ENCODE results near the gene SNX21.
A peak's percentile ranks its signal among the peaks of the same experiment; 100 is the strongest.
"Not testable (repeated sequence)": the region's sequence is repeated elsewhere in the genome, so short reads cannot be mapped to it uniquely, and the experiment has no call there.

Gene SNX21

GRCh38 chr20:45857114-45857881 is 23.7 kb downstream of the SNX21 start, which contains the start of the genes ACOT8 and ZSWIM3:
ACOT8 (minus strand) TSS chr20:45857392; CDS start chr20:45857315, 77 bp downstream.
ZSWIM3 (plus strand) TSS chr20:45857614; CDS start chr20:45857826, 212 bp downstream.
- H3K4me1 Mint-ChIP-seq, result peaks cover 60% of the 10 kb centered on the region
- H3K9me3 Mint-ChIP-seq, result no peaks in the 10 kb centered on the region
- DNase-seq (peak; percentile 94 to 97), ATAC-seq (peak; percentile 97)
- peak within 1 kb of the TSS; percentile 94 to 98 for H3K4me3 Mint-ChIP-seq
- H3K27me3 Mint-ChIP-seq, result no peaks in the 10 kb centered on the region
- peak within 1 kb of the TSS; percentile 99 for H3K27ac Mint-ChIP-seq

- peak overlapping the region; percentile 99 for H3K27ac Mint-ChIP-seq
- peak overlapping the region; percentile 94 to 98 for H3K4me3 Mint-ChIP-seq
- H3K27me3 Mint-ChIP-seq, result no peaks in the 10 kb centered on the region
- peaks cover 60% of the 10 kb centered on the region for H3K4me1 Mint-ChIP-seq
- DNase-seq (no peak), ATAC-seq (peak; percentile 64)
- no peaks in the 10 kb centered on the region for H3K9me3 Mint-ChIP-seq
These were observed 24.2 kb downstream of the SNX21 start for GRCh38 chr20:45857882-45858216.

- Mint-ChIP-seq H3K4me1 (peaks cover 44% of the 10 kb centered on the region), H3K9me3 (no peaks in the 10 kb centered on the region), H3K27ac (no peak overlapping the region), H3K4me3 (no peak overlapping the region), H3K27me3 (no peaks in the 10 kb centered on the region)
- ATAC-seq (no peak), DNase-seq (no peak)
These were observed 26.3 kb downstream of the SNX21 start for GRCh38 chr20:45859916-45860315.

- Mint-ChIP-seq H3K4me3 (no peak overlapping the region), H3K9me3 (no peaks in the 10 kb centered on the region)
These were observed 27.1 kb downstream of the SNX21 start for GRCh38 chr20:45860560-45861220.

GRCh38 chr20:45861221-45862075 is 27.8 kb downstream of the SNX21 start:
- no peaks in the 10 kb centered on the region for H3K27me3 Mint-ChIP-seq
- peak overlapping the region in 1 of 2 donors; percentile 1 for H3K27ac Mint-ChIP-seq
- no peak overlapping the region for H3K4me3 Mint-ChIP-seq
- peaks cover 31% of the 10 kb centered on the region for H3K4me1 Mint-ChIP-seq
- no peak for DNase-seq
- no peak for ATAC-seq
- no peaks in the 10 kb centered on the region for H3K9me3 Mint-ChIP-seq

More at GRCh38 chr20:45860560-45861220, 27.1 kb downstream of the SNX21 start:
- ATAC-seq (no peak), DNase-seq (no peak)
- Mint-ChIP-seq H3K27ac (no peak overlapping the region), H3K27me3 (no peaks in the 10 kb centered on the region), H3K4me1 (peaks cover 38% of the 10 kb centered on the region)

GRCh38 chr20:45863543-45864470 is 30.2 kb downstream of the SNX21 start:
- ATAC-seq, result no peak
- Mint-ChIP-seq H3K27ac (no peak overlapping the region), H3K27me3 (no peaks in the 10 kb centered on the region), H3K4me1 (peaks cover 14% of the 10 kb centered on the region), H3K9me3 (no peaks in the 10 kb centered on the region), H3K4me3 (no peak overlapping the region)
- no peak for DNase-seq

GRCh38 chr20:45866454-45866853 is 32.9 kb downstream of the SNX21 start:
- no peak for DNase-seq
- no peaks in the 10 kb centered on the region for H3K9me3 Mint-ChIP-seq
- ATAC-seq, result no peak
- H3K4me3 Mint-ChIP-seq, result no peak overlapping the region
- H3K4me1 Mint-ChIP-seq, result no peaks in the 10 kb centered on the region
- H3K27me3 Mint-ChIP-seq, result no peaks in the 10 kb centered on the region
- H3K27ac Mint-ChIP-seq, result no peak overlapping the region

GRCh38 chr20:45867136-45867818 is 33.7 kb downstream of the SNX21 start:
- DNase-seq, result no peak
- no peaks in the 10 kb centered on the region for H3K27me3 Mint-ChIP-seq
- no peaks in the 10 kb centered on the region for H3K9me3 Mint-ChIP-seq
- no peak overlapping the region for H3K4me3 Mint-ChIP-seq
- no peak for ATAC-seq
- no peak overlapping the region for H3K27ac Mint-ChIP-seq
- H3K4me1 Mint-ChIP-seq, result no peaks in the 10 kb centered on the region

GRCh38 chr20:45867819-45868176 is 34.2 kb downstream of the SNX21 start:
- no peaks in the 10 kb centered on the region for H3K4me1 Mint-ChIP-seq
- H3K27ac Mint-ChIP-seq, result no peak overlapping the region
- H3K9me3 Mint-ChIP-seq, result no peaks in the 10 kb centered on the region
- DNase-seq (no peak), ATAC-seq (no peak)
- no peak overlapping the region for H3K4me3 Mint-ChIP-seq
- no peaks in the 10 kb centered on the region for H3K27me3 Mint-ChIP-seq

- no peak for ATAC-seq
- Mint-ChIP-seq H3K4me1 (no peaks in the 10 kb centered on the region), H3K9me3 (no peaks in the 10 kb centered on the region), H3K27me3 (no peaks in the 10 kb centered on the region), H3K4me3 (no peak overlapping the region), H3K27ac (no peak overlapping the region)
- DNase-seq, result no peak
These were observed 39.0 kb downstream of the SNX21 start for GRCh38 chr20:45872626-45873025.

GRCh38 chr20:45873409-45874103 is 40.0 kb downstream of the SNX21 start:
- DNase-seq, result no peak
- Mint-ChIP-seq H3K9me3 (no peaks in the 10 kb centered on the region), H3K4me3 (no peak overlapping the region), H3K27ac (no peak overlapping the region), H3K27me3 (no peaks in the 10 kb centered on the region), H3K4me1 (no peaks in the 10 kb centered on the region)
- no peak for ATAC-seq

- DNase-seq, H3K9me3 Mint-ChIP-seq, H3K27ac Mint-ChIP-seq, H3K4me3 Mint-ChIP-seq, ATAC-seq, H3K27me3 Mint-ChIP-seq, H3K4me1 Mint-ChIP-seq: not testable (repeated sequence)
These were observed 40.5 kb downstream of the SNX21 start for GRCh38 chr20:45874104-45874481.

GRCh38 chr20:45874576-45874975 is 41.0 kb downstream of the SNX21 start:
- Mint-ChIP-seq H3K27me3 (no peaks in the 10 kb centered on the region), H3K27ac (peak overlapping the region in 1 of 2 donors; percentile 20), H3K4me1 (no peaks in the 10 kb centered on the region), H3K4me3 (no peak overlapping the region), H3K9me3 (no peaks in the 10 kb centered on the region)
- ATAC-seq (no peak), DNase-seq (no peak)

Measured in stimulated activated naive CD8-positive, alpha-beta T cell treated with anti-CD3 and anti-CD28 coated beads, Interleukin-15, amount 100 ng/mL, for 72 hours (primary cell).